Activated CD4-positive, alpha-beta T cell treated with anti-CD3 and anti-CD28 coated beads for 36 hours (primary cell): ENCODE measurements around the gene NGEF. TPM values are rescaled to one million over a fixed set of nuclear protein-coding genes. Genes with fewer than 3 reads are reported as not detected.

Source experiments
- ATAC-seq: fragments of 200-7000 bp; cut with Tn5 transposase; one replicate; pipeline ENCODE4 v1.10.0; 2021; ENCODE audit warnings: mild to moderate bottlenecking, moderate library complexity
- CTCF ChIA-PET: fragments of 350-600 bp; sonication (Branson Sonifier 250); formaldehyde crosslinking; loops from one replicate; lab custom pipeline; 2021; ENCODE audit warnings: antibody characterized with exemption; lab: Charles Lee
- POLR2A ChIA-PET: fragments of 350-600 bp; sonication (Branson Sonifier 250); formaldehyde crosslinking; loops from one replicate; lab custom pipeline; 2021; ENCODE audit warnings: antibody characterized with exemption, inconsistent platforms; lab: Charles Lee
- DNase-seq: peaks from one replicate; pipeline ENCODE4 v3.0.0-alpha.2; 2020
- H3K27ac Mint-ChIP-seq: one replicate; pipeline ENCODE4 v1.8.0; 2021; ENCODE audit warnings: mixed read lengths
- H3K27me3 Mint-ChIP-seq: one replicate; pipeline ENCODE4 v1.8.0; 2021; ENCODE audit warnings: mixed read lengths
- H3K36me3 Mint-ChIP-seq: one replicate; pipeline ENCODE4 v1.8.0; 2021; ENCODE audit warnings: low read depth, mixed read lengths
- H3K4me1 Mint-ChIP-seq: one replicate; pipeline ENCODE4 v1.8.0; 2021; ENCODE audit warnings: mixed read lengths
- H3K4me3 Mint-ChIP-seq: one replicate; pipeline ENCODE4 v1.8.0; 2021; ENCODE audit warnings: mild to moderate bottlenecking, moderate library complexity, mixed read lengths
- H3K9me3 Mint-ChIP-seq: one replicate; pipeline ENCODE4 v1.8.0; 2021; ENCODE audit warnings: low read depth, mixed read lengths
- intact Hi-C, 2 experiments: fragments of 100-400 bp; cut with DNase I in 1 of 2; cut with micrococcal nuclease in 1 of 2; formaldehyde crosslinking; loops; one replicate each; pipeline versions ENCODE4 v1.14.2 to v1.15.1; 2022 to 2024; cut with DNase I, micrococcal nuclease
- total RNA-seq, 2 experiments: library from RNA; stranded (reverse); gene quantifications; one replicate each; pipeline ENCODE4 v1.2.3, GENCODE V29; 2021

The NGEF gene
- total RNA-seq, 2 experiments from 2014 or later: 1.5 to 2.0 TPM

GRCh38 chr2:232831496-232831895, 181.6 kb downstream of the NGEF start:
- DNase-seq (no peak), ATAC-seq (no peak)
- Mint-ChIP-seq H3K27me3 (no peaks in the 10 kb centered on the region), H3K27ac (no peak overlapping the region), H3K4me1 (no peaks in the 10 kb centered on the region), H3K9me3 (no peaks in the 10 kb centered on the region), H3K36me3 (peaks cover 33% of the 10 kb centered on the region), H3K4me3 (no peak overlapping the region)
- intact Hi-C loops: no loop called here
- ChIA-PET CTCF (interaction anchor here (0.7 kb wide), 1 partner anchor 222 kb away, joined by 6 read pairs; no protein-coding TSS in a partner anchor), POLR2A (interaction anchor here (1.0 kb wide), 1 partner anchor 22 kb away, joined by 3 read pairs; no protein-coding TSS in a partner anchor)

- H3K27ac Mint-ChIP-seq: no peak overlapping the region
- ChIA-PET CTCF (interaction anchor here (1.2 kb wide), 1 partner anchor 21 kb away, joined by 4 read pairs; no protein-coding TSS in a partner anchor), POLR2A (no interaction called here)
- intact Hi-C loops: no loop called here
- no peak for ATAC-seq
- H3K36me3 Mint-ChIP-seq: peaks cover 39% of the 10 kb centered on the region
- no peaks in the 10 kb centered on the region for H3K4me1 Mint-ChIP-seq
- no peaks in the 10 kb centered on the region for H3K9me3 Mint-ChIP-seq
- H3K4me3 Mint-ChIP-seq: no peak overlapping the region
- no peak for DNase-seq
- H3K27me3 Mint-ChIP-seq: no peaks in the 10 kb centered on the region
These were observed 183.1 kb downstream of the NGEF start for GRCh38 chr2:232829988-232830387.

Other genes starting within 250 kb of the NGEF start
- not detected for gene KCNJ13, start 236.7 kb downstream of the NGEF start, total RNA-seq
- 1 to 10 TPM in 1 of 2 experiments, under 1 TPM in 1; 0.87 to 2.1 TPM for gene SNORC, start 143.0 kb downstream of the NGEF start, total RNA-seq
- gene NEU2, start 19.4 kb upstream of the NGEF start, total RNA-seq: not detected
- 10 to 100 TPM; 40.5 to 53.4 TPM for gene INPP5D, start 47.1 kb upstream of the NGEF start, total RNA-seq
- gene ATG16L1, start 238.4 kb upstream of the NGEF start, total RNA-seq: 10 to 100 TPM; 23.0 to 24.6 TPM